Measurements from ENCODE around the gene BRD4.

The BRD4 gene

DNA sequence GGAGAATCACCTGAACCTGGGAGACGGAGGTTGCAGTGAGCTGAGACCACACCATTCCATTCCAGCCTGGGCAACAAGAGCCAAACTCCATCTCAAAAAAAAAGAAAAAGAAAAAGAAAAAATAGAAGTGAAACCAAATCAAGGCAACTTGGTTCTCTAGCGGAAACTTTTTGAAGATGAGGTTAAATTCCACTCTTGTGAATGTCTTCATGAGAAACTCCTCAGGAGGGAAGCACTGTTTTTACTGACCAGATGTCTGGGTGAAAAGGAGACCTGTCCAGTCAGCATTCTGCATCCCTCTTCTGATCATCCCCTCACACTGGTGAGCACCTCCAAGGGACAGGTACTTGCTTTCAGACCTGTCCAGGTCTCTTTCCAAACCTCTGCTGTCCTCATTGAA lies 15.8 kb downstream of the BRD4 start:
- no peak for DNase-seq (ENCODE audit: low read depth in 1 of 2, low spot score in 1 of 2)

GRCh38 chr19:15315101-15315500 lies 17.2 kb downstream of the BRD4 start:
- no peak for DNase-seq (ENCODE audit: low read depth in 1 of 2, low spot score in 1 of 2)

DNA sequence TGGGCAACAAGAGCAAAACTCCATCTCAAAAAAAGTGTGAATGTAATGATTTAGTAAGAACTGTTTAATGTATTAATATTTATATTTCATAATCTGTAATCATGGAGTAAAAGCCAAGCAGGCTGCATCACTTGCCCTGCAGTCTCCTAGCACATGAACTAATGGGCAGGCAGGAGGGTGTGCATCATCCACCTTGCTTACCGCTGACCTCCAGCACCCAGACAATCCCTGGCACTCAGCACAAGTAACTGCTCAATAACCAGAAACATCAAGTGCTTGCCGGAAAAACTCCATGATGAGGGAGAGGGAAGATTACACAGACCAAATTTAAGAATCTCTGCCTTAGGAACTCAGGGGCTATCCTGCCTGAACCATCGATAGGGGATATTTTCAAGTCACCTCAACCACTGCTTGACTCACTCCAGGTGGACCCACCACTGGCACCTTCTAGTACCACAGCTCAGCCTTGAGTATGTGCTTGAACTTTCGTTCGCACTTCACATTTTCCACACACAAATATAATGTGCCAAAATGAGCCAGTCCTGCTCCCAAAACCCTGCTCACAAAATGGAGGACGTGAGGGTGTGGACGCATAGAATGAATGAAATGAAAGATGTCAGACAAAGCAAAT lies 18.6 kb downstream of the BRD4 start:
- DNase-seq (ENCODE audit: low read depth in 1 of 2, low spot score in 1 of 2) = no peak

GRCh38 chr19:15307169-15307568 lies 25.2 kb downstream of the BRD4 start:
- no peak for DNase-seq (ENCODE audit: low read depth in 1 of 2, low spot score in 1 of 2)

GRCh38 chr19:15305582-15306334 lies 26.6 kb downstream of the BRD4 start:
- no peak for DNase-seq (ENCODE audit: low read depth in 1 of 2, low spot score in 1 of 2)

GRCh38 chr19:15304140-15304705 lies 28.1 kb downstream of the BRD4 start:
- DNase-seq (ENCODE audit: low read depth in 1 of 2, low spot score in 1 of 2) = no peak

- DNase-seq (ENCODE audit: low read depth in 1 of 2, low spot score in 1 of 2) = no peak
These were observed 29.1 kb downstream of the BRD4 start for GRCh38 chr19:15303105-15303780.

GRCh38 chr19:15300533-15301197 lies 31.7 kb downstream of the BRD4 start:
- DNase-seq (ENCODE audit: low read depth in 1 of 2, low spot score in 1 of 2) = no peak

GRCh38 chr19:15299568-15300409 lies 32.5 kb downstream of the BRD4 start:
- DNase-seq (ENCODE audit: low read depth in 1 of 2, low spot score in 1 of 2) = no peak

- DNase-seq (ENCODE audit: low read depth in 1 of 2, low spot score in 1 of 2) = no peak
These were observed 33.3 kb downstream of the BRD4 start for GRCh38 chr19:15298847-15299567.

DNA sequence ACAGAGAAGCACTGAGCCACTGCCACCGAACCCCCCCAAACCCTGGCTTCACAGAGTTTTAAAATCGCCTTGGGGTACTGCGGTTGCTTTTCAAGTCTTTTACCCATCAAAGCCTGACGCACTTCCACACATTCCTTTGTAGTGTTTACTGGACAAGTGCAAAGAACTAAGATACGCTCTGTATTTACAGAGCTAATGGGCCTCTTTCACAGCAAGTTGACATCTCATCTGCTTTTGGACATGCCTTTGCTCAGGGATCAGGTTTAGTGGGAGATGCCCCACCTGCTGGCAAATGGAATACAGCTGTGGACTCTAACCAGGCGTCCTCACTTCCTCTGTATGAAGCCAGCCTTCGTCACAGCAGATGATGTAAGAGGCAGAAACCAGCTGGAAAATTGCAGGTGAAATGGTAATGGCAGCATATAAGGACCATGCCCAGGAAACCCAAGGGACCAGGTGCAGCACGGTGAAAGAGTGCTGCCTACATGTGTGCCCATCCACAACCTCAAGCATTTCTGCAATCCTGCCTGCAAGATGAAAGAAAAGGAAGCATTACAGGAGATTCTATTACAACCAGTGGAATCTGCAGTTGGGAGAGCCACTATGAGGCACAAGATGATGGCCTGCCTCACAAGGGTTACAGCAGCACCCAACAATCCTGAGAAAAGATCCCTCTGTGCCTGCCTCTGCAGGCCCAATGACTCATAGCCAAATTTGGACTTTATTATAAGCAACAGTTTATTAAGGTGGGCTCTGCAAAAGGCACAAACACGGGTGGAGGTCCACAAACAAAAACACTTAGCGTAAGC lies 34.7 kb downstream of the BRD4 start:
- DNase-seq (ENCODE audit: low read depth in 1 of 2, low spot score in 1 of 2) = no peak

GRCh38 chr19:15296841-15297415 lies 35.4 kb downstream of the BRD4 start:
- no peak for DNase-seq (ENCODE audit: low read depth in 1 of 2, low spot score in 1 of 2)

DNA sequence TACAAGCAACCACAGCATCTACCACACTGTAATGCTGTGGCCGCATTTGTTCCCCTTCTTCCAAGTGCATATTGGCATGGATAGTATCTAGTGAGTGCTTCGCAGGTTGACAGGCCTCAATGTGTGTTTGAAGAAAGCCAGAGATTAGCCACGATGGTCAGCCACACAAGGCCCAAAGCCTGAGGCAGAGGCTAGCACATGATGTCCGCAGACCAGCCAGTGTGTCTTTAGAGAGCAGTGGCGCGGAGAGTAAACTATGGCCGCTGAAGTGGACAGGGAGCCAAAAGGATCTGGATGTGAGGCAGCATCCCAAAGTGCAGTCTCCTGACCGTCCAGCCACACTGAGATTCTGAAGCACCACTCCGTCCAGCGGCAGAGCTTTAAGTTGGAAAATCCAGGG lies 36.0 kb downstream of the BRD4 start:
- DNase-seq (ENCODE audit: low read depth in 1 of 2, low spot score in 1 of 2) = no peak

DNA sequence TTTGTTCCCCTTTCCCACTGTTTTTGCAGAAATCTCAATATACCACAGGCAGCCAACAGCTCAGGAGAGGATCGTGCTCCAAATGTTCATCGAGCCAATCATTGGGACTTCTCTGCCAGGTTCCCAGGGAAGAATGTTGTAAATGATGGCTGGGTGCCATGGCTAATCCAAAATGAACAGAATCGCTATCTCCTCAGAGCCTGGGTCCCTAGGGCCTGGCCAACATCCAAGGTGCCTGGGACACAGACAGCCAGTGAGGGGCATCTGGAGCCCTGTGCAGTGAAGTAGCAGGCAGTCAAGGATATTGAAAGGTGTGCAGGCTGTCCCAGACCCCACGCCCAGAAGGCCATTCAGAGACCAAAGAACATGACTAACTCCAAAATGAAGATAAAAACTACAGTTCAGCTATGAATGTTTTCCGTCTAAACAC lies 37.8 kb downstream of the BRD4 start:
- no peak for DNase-seq (ENCODE audit: low read depth in 1 of 2, low spot score in 1 of 2)

DNA sequence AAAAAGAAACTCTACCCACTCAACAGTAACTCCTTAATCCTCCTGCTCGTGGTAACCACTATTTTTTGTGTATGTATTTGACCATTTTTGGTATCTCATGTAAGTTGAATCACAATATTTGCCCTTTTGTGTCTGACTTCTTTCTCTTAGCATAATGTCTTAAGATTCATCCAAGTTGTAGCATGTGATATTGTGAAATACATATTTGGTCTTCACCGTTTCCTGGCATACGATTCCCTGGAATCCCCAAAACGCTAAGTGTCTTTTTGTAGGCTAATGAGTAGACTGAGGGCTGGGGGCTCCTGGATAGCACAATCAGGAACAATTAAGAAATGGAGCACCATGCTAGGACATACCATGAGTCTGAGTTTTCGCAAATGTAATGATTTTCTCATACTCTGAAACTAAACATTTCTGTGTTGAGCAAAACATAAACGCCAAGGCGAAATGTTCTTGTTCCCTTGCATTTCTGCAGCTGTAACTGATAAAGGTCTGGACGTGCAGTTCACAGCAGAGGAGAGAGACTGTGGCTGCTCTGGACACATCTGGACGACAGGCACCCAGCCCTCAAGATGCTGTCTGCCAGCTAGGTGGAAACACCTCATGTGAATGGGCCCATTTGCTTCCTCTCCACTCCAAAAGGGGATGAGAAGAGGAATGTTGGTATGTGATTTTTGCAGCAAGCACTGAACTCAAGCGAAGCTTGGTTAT lies 38.4 kb downstream of the BRD4 start:
- no peak for DNase-seq (ENCODE audit: low read depth in 1 of 2, low spot score in 1 of 2)

GRCh38 chr19:15292847-15293582 lies 39.3 kb downstream of the BRD4 start:
- no peak for DNase-seq (ENCODE audit: low read depth in 1 of 2, low spot score in 1 of 2)

DNA sequence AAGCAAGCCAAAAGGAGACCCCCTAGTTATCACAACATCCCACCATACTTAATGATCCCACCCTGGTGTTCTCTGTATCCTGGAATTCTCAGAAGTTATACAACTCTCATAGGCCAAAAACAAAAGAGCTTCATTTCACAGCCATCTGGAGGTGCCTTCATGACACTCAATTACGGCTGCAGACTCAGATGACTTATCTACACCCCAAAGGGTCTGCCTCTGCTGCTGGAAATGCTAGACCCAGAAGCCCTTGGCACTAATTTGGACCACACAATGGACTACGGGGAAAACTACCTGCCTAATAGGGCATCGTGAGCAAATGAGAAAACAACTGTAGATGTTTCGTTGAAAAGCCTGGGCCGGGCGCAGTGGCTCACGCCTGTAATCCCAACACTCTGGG lies 40.2 kb downstream of the BRD4 start:
- no peak for DNase-seq (ENCODE audit: low read depth in 1 of 2, low spot score in 1 of 2)
